ENCODE measurements around the gene FALEC. TPM values are rescaled to one million over a fixed set of nuclear protein-coding genes. Genes with fewer than 3 reads are reported as not detected.

FALEC gene
- polyA plus RNA-seq, 1 donor from 2014 or later, result not detected

Small RNA genes within 50 kb of the gene (small RNA-seq; reads per million reads assigned to genes)
- gene MIR4257, result 0 reads per million in 3 experiments
- 0 reads per million in 3 experiments for gene RN7SL473P
- 0 reads per million in 3 experiments for gene RN7SL600P

Other genes starting within 250 kb of the FALEC start
- gene APH1A, start 246.7 kb upstream of the FALEC start, polyA plus RNA-seq, result 164 and 167 TPM in 2 replicates
- 2.6 and 17.1 TPM in 2 replicates for gene C1orf54, start 243.0 kb upstream of the FALEC start, polyA plus RNA-seq
- 7.3 and 9.1 TPM in 2 replicates for gene CIART, start 233.2 kb upstream of the FALEC start, polyA plus RNA-seq
- gene MRPS21, start 221.9 kb upstream of the FALEC start, polyA plus RNA-seq, result 170 TPM in 2 replicates
- gene PRPF3, start 194.2 kb upstream of the FALEC start, polyA plus RNA-seq, result 86.1 and 92.1 TPM in 2 replicates
- gene RPRD2, start 151.6 kb upstream of the FALEC start, polyA plus RNA-seq, result 7.2 and 8.6 TPM in 2 replicates
- 19.4 and 22.8 TPM in 2 replicates for gene TARS2, start 28.3 kb upstream of the FALEC start, polyA plus RNA-seq
- 2.3 and 4.2 TPM in 2 replicates for gene ECM1, start 7.6 kb upstream of the FALEC start, polyA plus RNA-seq
- gene ADAMTSL4, start 33.7 kb downstream of the FALEC start, polyA plus RNA-seq, result 0.56 TPM in 1 of 2 replicates, not detected in the other
- 151 and 171 TPM in 2 replicates for gene MCL1, start 63.9 kb downstream of the FALEC start, polyA plus RNA-seq
- gene ENSA, start 113.9 kb downstream of the FALEC start, polyA plus RNA-seq, result 230 and 341 TPM in 2 replicates
- 4.4 and 7.0 TPM in 2 replicates for gene GOLPH3L, start 181.4 kb downstream of the FALEC start, polyA plus RNA-seq
- 0.34 TPM in 1 of 2 replicates, not detected in the other for gene HORMAD1, start 205.1 kb downstream of the FALEC start, polyA plus RNA-seq